HG03457 (cell line): ENCODE results near the gene IRGQ.
A peak's percentile ranks its signal among the peaks of the same experiment; 100 is the strongest.
"Not testable (repeated sequence)": the region's sequence is repeated elsewhere in the genome, so short reads cannot be mapped to it uniquely, and the experiment has no call there.

Experiments
- ATAC-seq: cut with Tn5 transposase; IDR thresholded peaks from one replicate; pipeline ENCODE4 v1.9.1; 2021; ENCODE audit warnings: moderate number of reproducible peaks; ENCODE audit not compliant: unreplicated experiment

The IRGQ gene

DNA sequence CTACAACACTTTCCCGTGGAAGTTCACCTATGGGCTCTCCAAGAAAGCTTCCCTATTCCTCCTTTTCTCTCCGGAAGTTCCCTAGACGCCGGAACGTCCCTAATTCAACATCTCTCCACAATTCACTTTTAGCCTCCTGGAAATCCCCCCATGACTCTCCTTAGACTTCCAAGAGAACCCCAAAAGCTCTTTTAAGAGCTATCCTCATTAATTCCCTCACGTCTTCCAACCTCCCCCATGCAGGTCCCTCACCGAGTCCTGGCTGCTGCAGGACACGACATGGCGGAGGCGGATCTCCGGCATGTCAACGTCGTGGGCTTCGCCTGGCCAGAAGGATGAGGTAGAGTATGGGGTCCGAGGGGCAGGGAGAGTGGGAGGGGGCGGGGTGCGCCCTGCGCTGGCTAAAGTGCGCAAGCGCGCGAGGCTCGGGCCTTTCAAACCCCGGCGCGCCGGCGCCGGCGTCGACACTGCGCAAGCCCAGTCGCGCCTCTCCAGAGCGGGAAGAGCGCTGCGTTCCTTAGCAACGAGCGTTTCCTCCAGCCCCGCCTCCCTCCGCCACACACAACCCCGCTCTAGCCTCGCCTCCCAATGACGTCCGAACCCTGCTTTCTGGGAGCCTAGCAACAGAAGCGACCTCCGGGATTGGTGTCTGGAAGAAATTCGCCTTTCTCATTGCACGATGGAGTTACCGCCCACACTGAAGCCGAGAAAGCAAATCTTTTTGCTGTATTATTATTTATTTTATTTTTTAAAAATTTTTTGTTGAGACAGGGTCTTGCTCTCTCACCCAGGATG lies 20.6 kb downstream of the IRGQ start, which contains the start of the genes PINLYP and XRCC1:
Gene PINLYP, plus strand, starts transcription at position 646 of the 795 bp plus-strand sequence. CDS start 1,391 bp downstream, outside the sequence.
Gene XRCC1, minus strand, starts transcription at position 372 of the 795 bp plus-strand sequence. Its CDS starts 69 bp downstream, at position 303.
- peak; percentile 83 for ATAC-seq

DNA sequence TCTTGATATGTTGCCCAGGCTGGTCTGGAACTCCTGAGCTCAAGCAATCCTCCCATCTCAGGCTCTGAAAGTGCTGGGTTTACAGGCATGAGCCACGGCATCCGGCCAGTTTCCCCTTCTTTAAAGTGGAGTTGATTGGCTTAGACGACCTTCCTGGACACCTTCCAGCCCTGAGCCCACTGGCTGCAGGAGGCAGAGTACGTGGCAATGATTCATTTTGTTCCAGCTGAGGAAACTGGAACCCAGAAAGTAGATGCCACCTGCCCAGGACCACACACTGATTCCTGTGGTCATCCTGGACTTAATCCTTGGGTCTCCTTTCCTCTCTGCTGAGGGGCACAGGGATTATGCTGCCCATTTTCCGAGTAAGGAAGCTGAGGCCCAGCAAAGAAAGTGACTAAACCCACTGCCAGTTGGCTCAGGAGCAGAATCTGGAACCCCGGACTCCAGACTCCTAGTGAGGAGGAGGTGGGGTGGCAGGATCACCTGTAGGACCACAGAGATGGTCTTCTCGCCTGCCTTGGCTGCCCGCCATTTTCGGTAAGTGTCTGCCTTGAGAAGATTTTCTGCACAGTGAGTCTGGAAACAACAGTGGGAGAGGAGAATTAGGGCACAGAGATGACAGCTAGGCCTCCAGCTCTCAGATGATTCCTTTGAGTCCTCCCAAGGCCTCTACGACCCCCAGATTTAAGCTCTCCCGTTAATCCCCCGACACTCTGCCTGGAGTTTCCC lies 21.3 kb downstream of the IRGQ start:
- no peak for ATAC-seq

DNA sequence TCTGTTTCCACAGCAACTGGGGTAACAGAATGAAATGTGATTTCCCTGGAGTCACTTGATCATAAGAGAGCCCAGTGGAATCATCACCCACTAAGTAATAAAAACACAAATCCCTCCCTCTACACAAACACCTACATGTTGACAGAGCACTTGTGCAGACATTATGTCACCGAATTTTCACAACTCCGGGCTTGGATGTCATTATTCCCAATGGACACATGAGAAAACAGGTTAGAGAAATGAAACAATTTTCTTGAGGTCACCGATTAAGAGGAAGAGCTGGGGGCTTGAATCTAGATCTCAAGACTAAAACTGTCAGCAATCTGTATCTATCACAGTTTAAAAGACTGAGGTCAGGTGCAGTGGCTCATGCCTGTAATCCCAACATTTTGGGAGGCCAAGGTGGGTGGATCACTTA lies 23.8 kb downstream of the IRGQ start:
- no peak for ATAC-seq

DNA sequence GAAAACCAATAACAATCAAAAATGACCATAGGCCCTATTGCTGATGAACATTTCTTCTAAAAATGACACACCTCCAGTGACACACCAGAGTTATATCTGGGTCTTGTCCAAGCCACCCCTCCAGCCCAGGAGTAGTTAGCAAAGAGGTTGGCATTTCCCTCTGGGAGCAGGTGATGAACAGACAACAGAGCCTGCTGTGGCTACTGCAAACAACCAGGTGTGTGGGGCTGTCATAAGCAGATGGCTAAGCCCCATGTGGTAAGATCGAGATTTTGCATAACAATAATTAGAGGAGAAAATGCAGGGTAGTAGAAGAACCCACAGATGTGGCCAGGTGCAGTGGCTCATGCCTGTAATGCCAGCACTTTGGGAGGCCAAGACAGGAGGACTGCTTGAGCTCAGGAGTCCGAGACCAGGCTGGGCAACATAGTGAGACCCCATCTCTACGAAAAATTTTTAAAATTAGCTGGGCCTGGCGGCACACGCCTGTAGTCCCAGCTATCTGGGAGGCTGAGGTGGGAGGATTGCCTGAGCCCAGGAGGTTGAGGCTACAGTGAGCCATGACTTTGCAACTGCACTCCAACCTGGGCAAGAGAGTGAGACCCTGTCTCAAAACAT lies 25.7 kb downstream of the IRGQ start:
- ATAC-seq: no peak

DNA sequence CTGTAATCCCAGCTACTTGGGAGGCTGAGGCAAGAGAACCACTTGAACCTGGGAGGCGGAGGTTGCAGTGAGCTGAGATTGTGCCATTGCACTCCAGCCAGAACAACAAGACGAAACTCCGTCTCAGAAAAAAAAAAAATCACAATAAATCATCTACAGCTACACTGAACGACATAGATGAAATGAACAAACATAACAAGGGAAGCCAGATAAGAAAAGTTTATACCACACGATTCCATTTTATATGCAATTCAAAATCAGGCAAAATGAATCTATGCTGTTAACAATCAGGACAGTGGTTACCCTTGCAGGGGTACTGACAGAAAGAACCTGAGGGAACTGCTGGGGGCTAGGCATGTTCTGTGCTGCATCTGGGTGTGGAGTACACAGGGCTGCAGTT lies 26.3 kb downstream of the IRGQ start:
- no peak for ATAC-seq

DNA sequence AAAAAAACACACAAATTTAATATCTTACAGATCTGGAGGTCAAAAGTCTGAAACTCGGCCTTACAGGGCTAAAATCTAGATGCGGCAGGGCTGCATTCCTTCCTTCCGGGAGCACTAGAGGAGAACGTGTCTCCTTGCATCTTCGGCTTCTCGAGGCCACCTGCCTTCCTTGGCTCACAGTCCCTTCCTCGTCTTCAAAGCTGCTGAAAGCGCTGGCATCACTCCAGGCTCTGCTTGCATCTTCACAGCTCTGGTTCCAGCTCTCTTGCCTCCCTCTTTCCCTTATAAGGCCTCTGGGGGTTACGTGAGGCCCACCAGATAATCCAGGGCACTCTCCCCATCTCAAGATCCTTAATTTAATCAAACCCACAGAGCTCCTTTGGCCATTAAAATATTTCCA lies 31.1 kb downstream of the IRGQ start:
- ATAC-seq: no peak

DNA sequence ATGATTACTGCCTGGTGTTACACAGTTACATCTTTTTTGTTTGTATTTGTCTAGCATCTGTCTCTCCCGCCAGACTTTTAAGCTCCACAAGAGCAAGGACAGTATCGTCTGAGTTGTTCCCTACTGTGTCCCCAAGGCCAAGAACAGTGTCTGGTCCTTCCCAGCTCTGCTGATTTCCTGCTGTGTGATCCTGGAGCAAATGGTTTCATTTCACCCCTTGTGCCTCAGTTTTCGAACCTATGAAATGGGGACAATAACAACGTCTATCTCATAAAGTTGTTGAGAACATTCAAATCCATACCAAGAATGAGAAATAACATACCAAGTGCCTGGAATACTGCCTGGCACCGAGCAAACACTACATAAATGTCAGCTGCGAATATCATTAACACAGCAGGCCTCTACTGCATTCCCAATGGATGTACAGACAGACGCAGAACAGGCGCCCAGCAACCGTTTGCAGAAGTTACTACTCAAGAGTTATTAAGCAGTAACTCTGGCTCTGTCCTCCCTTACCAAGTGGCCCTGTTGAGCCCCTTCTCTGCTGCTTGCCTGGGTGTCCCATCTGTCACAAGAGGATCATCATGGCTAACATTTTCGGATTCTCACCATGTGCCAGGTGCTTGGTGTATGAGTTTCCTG lies 32.0 kb downstream of the IRGQ start:
- ATAC-seq: no peak

DNA sequence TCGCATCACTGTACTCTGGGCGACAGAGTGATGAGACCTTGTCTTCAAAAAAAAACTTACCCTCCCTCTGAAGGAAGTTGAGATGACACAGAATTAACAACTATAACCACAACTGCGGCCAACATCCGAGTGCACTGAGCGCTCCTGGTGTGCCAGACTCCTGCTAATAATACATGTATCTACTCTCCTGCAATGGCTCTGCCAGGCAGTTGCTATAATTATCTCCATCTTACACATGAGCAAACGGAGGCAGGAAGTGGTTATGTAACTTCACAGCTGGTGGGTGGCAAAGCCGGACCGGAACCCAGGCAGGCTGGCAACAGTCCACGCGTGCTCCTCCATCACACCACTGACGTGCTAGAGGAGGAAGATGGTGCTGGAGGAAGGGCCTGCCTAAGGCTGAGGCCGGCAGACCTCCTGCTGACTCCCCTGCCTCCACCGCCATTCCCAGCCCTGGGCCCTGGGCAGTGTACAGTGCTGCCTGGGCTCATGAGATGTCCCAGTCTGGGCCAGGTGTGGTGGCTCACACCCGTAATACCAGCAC lies 33.2 kb downstream of the IRGQ start:
- peak; percentile 78 for ATAC-seq

DNA sequence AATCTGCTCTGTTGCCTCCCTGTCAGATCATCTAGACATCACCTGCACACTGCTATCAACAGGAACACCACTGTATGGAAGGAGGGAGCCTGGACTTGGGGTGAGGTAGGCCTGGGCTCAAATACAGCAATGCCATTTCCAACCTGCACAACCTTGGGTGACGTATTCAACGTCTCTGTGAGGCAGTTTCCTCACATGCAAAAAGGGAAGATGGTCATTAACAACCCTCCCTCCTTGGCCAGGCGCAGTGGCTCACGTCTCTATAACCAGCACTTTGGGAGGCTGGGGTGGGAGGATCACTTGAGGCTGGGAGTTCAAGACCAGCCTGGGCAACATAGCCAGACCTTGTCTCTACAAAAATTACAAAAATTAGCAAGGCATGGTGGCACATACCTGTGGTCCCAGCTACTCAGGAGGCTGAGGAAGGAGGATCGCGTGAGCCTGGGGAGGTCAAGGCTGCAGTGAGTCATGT lies 33.7 kb downstream of the IRGQ start:
- no peak for ATAC-seq

DNA sequence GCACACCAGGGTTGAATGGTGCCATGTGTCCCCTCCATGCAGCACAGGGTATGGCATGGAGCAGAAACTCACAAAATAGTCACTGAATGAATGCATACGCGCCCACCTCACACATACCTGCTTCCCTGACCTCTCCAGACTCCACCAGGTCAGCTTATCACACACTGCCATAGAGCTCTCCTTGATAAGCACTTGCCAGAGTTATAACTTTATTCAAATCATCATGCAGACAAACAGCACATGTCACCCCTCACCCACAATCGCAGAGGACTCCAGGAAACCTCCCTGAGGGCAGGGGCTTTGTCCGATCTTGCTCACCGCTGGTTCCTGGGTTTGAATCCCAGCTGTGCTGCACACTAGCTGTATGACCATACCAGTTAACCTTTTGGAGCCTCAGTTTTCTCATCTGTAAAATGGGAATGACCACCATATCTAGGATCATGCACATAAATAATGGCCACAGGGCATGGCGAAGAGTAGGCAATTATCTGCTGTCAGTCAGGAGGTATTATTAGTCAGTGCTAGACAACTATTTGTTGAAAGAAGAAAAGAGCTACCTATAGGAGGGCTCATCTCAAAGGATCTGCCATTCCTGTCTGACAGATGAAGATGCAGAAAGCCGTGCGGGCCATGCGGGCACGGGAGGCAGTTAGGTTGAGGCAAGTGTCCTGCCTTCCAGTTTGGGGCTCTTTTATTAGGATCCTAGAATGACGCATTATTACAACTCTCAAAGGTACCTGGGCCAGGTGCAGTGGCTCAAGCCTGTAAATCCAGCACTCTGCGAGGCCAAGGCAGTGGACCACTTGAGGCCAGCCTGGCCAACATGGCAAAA lies 34.6 kb downstream of the IRGQ start:
- ATAC-seq: no peak

DNA sequence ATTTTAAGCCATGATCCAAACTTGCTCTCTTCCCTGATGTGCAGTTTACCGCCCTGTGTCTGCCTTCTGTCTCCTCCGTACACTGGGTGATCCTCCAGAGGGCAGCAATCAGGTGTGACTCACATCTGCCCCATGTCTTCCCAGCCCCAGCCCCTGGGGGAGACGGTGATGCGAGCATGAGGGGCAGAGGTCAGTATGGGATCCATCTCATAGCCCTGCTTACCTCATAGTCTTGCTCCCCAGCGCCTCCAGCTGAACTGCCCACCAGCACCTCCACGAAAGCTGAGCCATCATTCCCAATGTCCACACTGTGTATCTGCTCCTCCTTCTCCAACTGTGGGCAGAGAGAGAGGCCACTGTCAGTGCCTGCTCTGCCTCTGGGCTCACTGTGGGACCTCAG lies 35.2 kb downstream of the IRGQ start:
- no peak for ATAC-seq

DNA sequence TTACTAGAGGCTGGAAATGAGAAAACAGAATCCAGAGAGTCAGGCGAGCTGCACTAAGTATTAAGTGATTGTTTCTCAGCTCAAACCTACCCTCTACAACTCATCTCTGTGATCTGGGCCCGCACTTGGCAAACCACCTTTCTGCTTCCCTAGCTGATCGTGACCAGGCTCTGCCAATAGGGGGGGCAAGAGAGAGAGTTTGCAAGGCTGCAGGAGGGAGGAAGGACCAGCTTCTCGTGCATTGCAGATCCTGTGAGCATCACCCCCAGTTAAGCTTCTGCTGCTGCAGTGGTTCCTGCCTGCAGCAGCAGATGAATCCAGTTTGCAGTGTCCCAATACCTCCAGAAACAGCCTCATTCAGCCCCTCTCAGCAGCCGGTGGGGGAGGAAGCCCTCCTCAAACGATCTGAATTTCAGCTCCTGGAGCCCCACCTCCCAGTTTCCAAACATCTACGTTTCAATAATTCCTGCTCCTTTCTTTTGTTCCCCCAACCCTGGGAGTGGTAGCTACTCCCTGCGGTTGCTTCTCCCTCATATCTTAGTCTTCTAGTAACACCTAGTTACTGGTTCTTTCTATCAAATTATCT lies 40.7 kb downstream of the IRGQ start:
- ATAC-seq: no peak

DNA sequence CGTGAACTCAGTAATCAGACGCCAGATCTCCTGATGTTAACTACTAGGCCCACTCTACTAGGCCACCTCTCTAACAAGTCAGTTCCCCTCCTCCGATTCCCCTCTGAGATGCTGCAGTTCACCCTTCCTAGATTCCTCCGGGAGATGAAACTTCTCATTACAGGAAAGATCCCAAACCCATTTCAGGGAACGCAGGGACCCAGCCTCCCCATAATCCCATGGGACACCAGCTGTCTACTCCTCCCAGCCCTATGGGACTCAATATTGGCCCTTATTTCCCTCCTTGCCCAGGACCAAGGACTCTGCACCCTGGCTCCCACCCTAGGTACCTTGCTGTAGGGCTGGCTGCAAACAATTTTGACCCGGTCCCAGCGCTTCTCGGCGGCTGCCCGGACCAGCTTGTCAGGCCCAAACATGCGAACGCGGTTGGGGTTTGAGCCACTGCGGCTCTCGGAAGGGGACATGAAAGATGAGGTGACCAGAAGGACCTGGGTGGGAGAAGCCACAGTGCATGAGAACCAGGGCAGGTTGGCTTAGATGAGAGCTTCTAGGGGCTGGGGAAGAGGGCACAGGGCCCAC lies 41.5 kb downstream of the IRGQ start:
- no peak for ATAC-seq

DNA sequence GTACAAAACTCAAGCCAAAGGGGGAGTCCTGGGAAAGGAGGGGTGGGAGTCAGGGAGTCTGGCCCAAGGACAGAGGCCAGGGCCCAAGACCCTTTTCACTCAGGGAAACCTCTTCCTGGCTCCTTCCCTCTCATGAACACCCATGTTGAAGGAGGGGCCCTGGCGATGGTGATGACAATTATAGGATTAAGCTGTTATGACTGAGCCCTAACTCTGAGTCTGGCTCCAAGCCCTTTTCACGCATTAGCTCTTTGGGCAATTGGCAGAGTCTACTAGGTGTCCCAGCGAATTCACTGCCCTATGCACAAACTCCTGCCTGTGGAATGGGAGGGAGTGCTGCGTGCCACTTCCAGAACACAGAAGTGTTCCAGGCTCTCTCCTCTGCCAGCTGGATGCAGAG lies 42.3 kb downstream of the IRGQ start:
- ATAC-seq: no peak

DNA sequence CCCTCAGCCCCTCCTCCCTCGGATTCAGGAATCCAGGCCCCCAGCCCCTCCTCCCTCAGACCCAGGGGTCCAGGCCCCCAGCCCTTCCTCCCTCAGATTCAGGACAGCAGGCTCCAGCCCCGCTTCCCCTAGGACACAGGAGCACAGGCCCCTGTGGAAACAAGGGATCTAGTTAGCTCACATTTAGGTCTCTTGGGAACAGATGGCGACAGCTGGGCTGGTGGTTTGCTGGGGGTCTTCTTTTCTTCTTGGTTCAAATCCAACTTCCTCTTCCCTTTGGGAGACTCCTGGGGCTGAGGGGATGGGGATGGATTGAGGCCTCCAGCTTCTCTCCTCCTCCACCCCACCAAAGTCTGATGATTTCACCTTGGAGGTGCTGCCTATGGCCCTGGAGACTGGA lies 43.3 kb downstream of the IRGQ start:
- no peak for ATAC-seq

DNA sequence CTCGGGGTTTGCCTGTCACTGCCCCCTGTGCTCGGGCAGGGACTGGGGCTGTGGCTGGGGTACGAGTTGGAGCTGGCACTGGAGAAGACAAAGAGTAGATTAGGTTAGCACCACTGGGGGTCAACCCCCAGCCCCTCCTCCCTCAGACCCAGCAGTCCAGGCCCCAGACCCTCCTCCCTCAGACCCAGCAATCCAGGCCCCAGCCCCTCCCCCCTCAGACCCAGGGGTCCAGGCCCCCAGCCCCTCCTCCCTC lies 43.8 kb downstream of the IRGQ start:
- ATAC-seq: no peak

DNA sequence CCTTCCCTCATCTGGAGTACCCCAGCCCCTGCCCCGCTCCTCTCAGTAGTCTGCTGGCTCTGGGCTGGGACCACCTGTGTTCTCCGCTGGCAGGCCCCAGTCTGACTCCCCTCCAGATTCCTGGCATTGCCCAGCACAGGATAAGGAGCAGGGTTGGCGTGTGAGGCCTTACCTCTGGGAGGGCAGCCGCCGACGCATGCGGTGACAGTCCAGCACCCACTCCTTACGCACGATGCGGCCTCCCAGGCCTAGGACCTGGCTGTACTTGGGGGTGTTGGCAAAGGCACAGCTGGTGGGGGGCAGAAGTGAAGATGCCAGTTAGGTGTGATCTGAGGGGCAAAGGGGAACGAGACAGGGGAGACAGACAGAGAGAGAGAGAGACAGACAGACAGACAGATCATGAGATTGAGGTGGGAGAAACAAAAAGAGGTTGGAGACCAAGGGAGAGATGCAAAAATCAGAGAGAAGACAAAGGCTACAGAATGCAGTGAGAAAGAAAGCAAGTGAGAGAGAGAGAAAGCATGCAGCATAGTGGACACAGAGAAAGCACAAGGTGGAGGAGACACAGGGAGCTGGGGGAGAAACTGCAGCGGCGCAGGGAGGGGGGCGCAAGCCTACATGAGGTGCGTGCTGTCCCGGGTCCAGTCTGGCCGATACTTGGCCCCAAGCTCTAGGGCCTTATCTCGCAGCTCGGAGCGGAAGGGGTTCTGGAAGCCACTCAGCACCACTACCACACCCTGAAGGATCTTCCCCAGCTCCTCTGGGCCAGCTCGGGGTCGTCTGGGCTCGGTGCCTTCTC lies 44.3 kb downstream of the IRGQ start:
- no peak for ATAC-seq

DNA sequence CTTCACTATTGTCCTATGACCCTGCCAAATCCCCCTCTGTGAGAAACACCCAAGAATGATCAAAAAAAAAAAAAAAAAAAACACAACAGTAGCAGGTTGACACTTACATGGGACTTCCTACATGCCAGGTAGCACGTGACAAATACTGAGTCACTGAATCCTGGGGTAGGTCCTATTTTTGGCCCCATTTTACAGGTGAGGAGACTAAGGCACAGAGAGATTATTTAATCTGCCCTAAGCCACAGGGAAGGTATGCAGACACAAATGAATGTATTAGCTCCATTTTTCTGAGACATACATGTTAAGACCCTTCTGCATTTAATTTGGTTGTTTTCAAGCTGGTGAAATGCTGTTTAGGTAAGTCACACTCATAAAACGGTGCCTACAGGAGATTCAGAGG lies 47.2 kb downstream of the IRGQ start:
- ATAC-seq: no peak

DNA sequence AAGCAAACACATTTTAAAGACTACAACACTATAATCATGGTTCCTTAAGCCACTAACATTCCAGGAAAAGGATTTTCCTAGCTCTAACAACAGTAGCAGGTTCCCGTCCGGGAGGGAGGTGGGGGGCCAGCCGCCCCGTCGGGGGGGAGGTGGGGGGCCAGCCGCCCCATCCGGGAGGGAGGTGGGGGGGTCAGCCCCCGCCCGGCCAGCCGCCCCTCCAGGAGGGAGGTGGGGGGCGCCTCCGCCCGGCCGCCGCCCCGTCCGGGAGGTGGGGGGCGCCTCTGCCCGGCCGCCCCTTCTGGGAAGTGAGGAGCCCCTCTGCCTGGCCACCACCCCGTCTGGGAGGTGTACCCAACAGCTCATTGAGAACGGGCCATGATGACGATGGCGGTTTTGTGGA lies 48.0 kb downstream of the IRGQ start:
- not testable (repeated sequence) for ATAC-seq
